ENCODE measurements around the gene TFB2M.

The TFB2M gene

GRCh38 chr1:246534114-246534513, 31.9 kb downstream of the TFB2M start:
- Histone ChIP-seq H3K36me3 (ENCODE audit: control insufficient read depth in 2 of 2, insufficient read depth in 2 of 2, low read length in 2 of 2) (no peaks in the 10 kb centered on the region), H3K9me3 (ENCODE audit: control insufficient read depth in 2 of 2, low read length in 2 of 2) (peaks cover 0 to 6% of the 10 kb centered on the region in 2 donors), H3K4me1 (ENCODE audit: control insufficient read depth in 2 of 2, insufficient read depth in 2 of 2, low read length in 2 of 2) (peaks cover 0 to 3% of the 10 kb centered on the region in 2 donors), H3K9ac (ENCODE audit: low read depth in 1 of 2, low read length in 2 of 2) (no peak overlapping the region), H3K27me3 (ENCODE audit: control insufficient read depth in 2 of 2, insufficient read depth in 2 of 2, low read length in 2 of 2) (no peaks in the 10 kb centered on the region), H3K4me3 (ENCODE audit: low read length in 2 of 2) (no peak overlapping the region), H3K27ac (ENCODE audit: low read depth in 2 of 2, low read length in 2 of 2) (no peak overlapping the region)

GRCh38 chr1:246533371-246533905, 32.6 kb downstream of the TFB2M start:
- no peak overlapping the region for H3K9ac ChIP-seq (ENCODE audit: low read depth in 1 of 2, low read length in 2 of 2)
- H3K4me3 ChIP-seq (ENCODE audit: low read length in 2 of 2) = no peak overlapping the region
- H3K27ac ChIP-seq (ENCODE audit: low read depth in 2 of 2, low read length in 2 of 2) = no peak overlapping the region
- peaks cover 0 to 3% of the 10 kb centered on the region in 2 donors for H3K4me1 ChIP-seq (ENCODE audit: control insufficient read depth in 2 of 2, insufficient read depth in 2 of 2, low read length in 2 of 2)
- H3K9me3 ChIP-seq (ENCODE audit: control insufficient read depth in 2 of 2, low read length in 2 of 2) = peaks cover 0 to 6% of the 10 kb centered on the region in 2 donors
- no peaks in the 10 kb centered on the region for H3K36me3 ChIP-seq (ENCODE audit: control insufficient read depth in 2 of 2, insufficient read depth in 2 of 2, low read length in 2 of 2)
- H3K27me3 ChIP-seq (ENCODE audit: control insufficient read depth in 2 of 2, insufficient read depth in 2 of 2, low read length in 2 of 2) = no peaks in the 10 kb centered on the region

- Histone ChIP-seq H3K36me3 (ENCODE audit: control insufficient read depth in 2 of 2, insufficient read depth in 2 of 2, low read length in 2 of 2) (no peaks in the 10 kb centered on the region), H3K27me3 (ENCODE audit: control insufficient read depth in 2 of 2, insufficient read depth in 2 of 2, low read length in 2 of 2) (no peaks in the 10 kb centered on the region), H3K27ac (ENCODE audit: low read depth in 2 of 2, low read length in 2 of 2) (no peak overlapping the region), H3K9me3 (ENCODE audit: control insufficient read depth in 2 of 2, low read length in 2 of 2) (peaks cover 0 to 6% of the 10 kb centered on the region in 2 donors), H3K4me3 (ENCODE audit: low read length in 2 of 2) (no peak overlapping the region), H3K4me1 (ENCODE audit: control insufficient read depth in 2 of 2, insufficient read depth in 2 of 2, low read length in 2 of 2) (no peaks in the 10 kb centered on the region), H3K9ac (ENCODE audit: low read depth in 1 of 2, low read length in 2 of 2) (no peak overlapping the region)
These were observed 33.5 kb downstream of the TFB2M start for GRCh38 chr1:246532519-246532918.

- Histone ChIP-seq H3K27ac (ENCODE audit: low read depth in 2 of 2, low read length in 2 of 2) (no peak overlapping the region), H3K4me3 (ENCODE audit: low read length in 2 of 2) (no peak overlapping the region), H3K4me1 (ENCODE audit: control insufficient read depth in 2 of 2, insufficient read depth in 2 of 2, low read length in 2 of 2) (no peaks in the 10 kb centered on the region), H3K27me3 (ENCODE audit: control insufficient read depth in 2 of 2, insufficient read depth in 2 of 2, low read length in 2 of 2) (no peaks in the 10 kb centered on the region), H3K36me3 (ENCODE audit: control insufficient read depth in 2 of 2, insufficient read depth in 2 of 2, low read length in 2 of 2) (no peaks in the 10 kb centered on the region), H3K9ac (ENCODE audit: low read depth in 1 of 2, low read length in 2 of 2) (no peak overlapping the region), H3K9me3 (ENCODE audit: control insufficient read depth in 2 of 2, low read length in 2 of 2) (peaks cover 0 to 6% of the 10 kb centered on the region in 2 donors)
These were observed 35.6 kb downstream of the TFB2M start for GRCh38 chr1:246530482-246530881.

GRCh38 chr1:246528933-246529731, 36.9 kb downstream of the TFB2M start:
- Histone ChIP-seq H3K4me3 (ENCODE audit: low read length in 2 of 2) (no peak overlapping the region), H3K27me3 (ENCODE audit: control insufficient read depth in 2 of 2, insufficient read depth in 2 of 2, low read length in 2 of 2) (no peaks in the 10 kb centered on the region), H3K9ac (ENCODE audit: low read depth in 1 of 2, low read length in 2 of 2) (no peak overlapping the region), H3K4me1 (ENCODE audit: control insufficient read depth in 2 of 2, insufficient read depth in 2 of 2, low read length in 2 of 2) (no peaks in the 10 kb centered on the region), H3K27ac (ENCODE audit: low read depth in 2 of 2, low read length in 2 of 2) (no peak overlapping the region), H3K36me3 (ENCODE audit: control insufficient read depth in 2 of 2, insufficient read depth in 2 of 2, low read length in 2 of 2) (no peaks in the 10 kb centered on the region), H3K9me3 (ENCODE audit: control insufficient read depth in 2 of 2, low read length in 2 of 2) (peaks cover 0 to 6% of the 10 kb centered on the region in 2 donors)

GRCh38 chr1:246527402-246528088, 38.5 kb downstream of the TFB2M start:
- Histone ChIP-seq H3K9me3 (ENCODE audit: control insufficient read depth in 2 of 2, low read length in 2 of 2) (peaks cover 0 to 6% of the 10 kb centered on the region in 2 donors), H3K27me3 (ENCODE audit: control insufficient read depth in 2 of 2, insufficient read depth in 2 of 2, low read length in 2 of 2) (no peaks in the 10 kb centered on the region), H3K4me1 (ENCODE audit: control insufficient read depth in 2 of 2, insufficient read depth in 2 of 2, low read length in 2 of 2) (no peaks in the 10 kb centered on the region), H3K4me3 (ENCODE audit: low read length in 2 of 2) (no peak overlapping the region), H3K9ac (ENCODE audit: low read depth in 1 of 2, low read length in 2 of 2) (no peak overlapping the region), H3K36me3 (ENCODE audit: control insufficient read depth in 2 of 2, insufficient read depth in 2 of 2, low read length in 2 of 2) (no peaks in the 10 kb centered on the region), H3K27ac (ENCODE audit: low read depth in 2 of 2, low read length in 2 of 2) (no peak overlapping the region)

GRCh38 chr1:246526915-246527314, 39.1 kb downstream of the TFB2M start:
- peaks cover 0 to 6% of the 10 kb centered on the region in 2 donors for H3K9me3 ChIP-seq (ENCODE audit: control insufficient read depth in 2 of 2, low read length in 2 of 2)
- no peaks in the 10 kb centered on the region for H3K4me1 ChIP-seq (ENCODE audit: control insufficient read depth in 2 of 2, insufficient read depth in 2 of 2, low read length in 2 of 2)
- H3K36me3 ChIP-seq (ENCODE audit: control insufficient read depth in 2 of 2, insufficient read depth in 2 of 2, low read length in 2 of 2) = no peaks in the 10 kb centered on the region
- no peak overlapping the region for H3K4me3 ChIP-seq (ENCODE audit: low read length in 2 of 2)
- no peak overlapping the region for H3K9ac ChIP-seq (ENCODE audit: low read depth in 1 of 2, low read length in 2 of 2)
- H3K27ac ChIP-seq (ENCODE audit: low read depth in 2 of 2, low read length in 2 of 2) = no peak overlapping the region
- H3K27me3 ChIP-seq (ENCODE audit: control insufficient read depth in 2 of 2, insufficient read depth in 2 of 2, low read length in 2 of 2) = no peaks in the 10 kb centered on the region

- Histone ChIP-seq H3K4me1 (ENCODE audit: control insufficient read depth in 2 of 2, insufficient read depth in 2 of 2, low read length in 2 of 2) (no peaks in the 10 kb centered on the region), H3K9me3 (ENCODE audit: control insufficient read depth in 2 of 2, low read length in 2 of 2) (peaks cover 0 to 6% of the 10 kb centered on the region in 2 donors), H3K27me3 (ENCODE audit: control insufficient read depth in 2 of 2, insufficient read depth in 2 of 2, low read length in 2 of 2) (no peaks in the 10 kb centered on the region), H3K9ac (ENCODE audit: low read depth in 1 of 2, low read length in 2 of 2) (no peak overlapping the region), H3K27ac (ENCODE audit: low read depth in 2 of 2, low read length in 2 of 2) (no peak overlapping the region), H3K36me3 (ENCODE audit: control insufficient read depth in 2 of 2, insufficient read depth in 2 of 2, low read length in 2 of 2) (no peaks in the 10 kb centered on the region), H3K4me3 (ENCODE audit: low read length in 2 of 2) (no peak overlapping the region)
These were observed 39.7 kb downstream of the TFB2M start for GRCh38 chr1:246526380-246526779.

GRCh38 chr1:246519514-246519913, 46.5 kb downstream of the TFB2M start:
- no peaks in the 10 kb centered on the region for H3K4me1 ChIP-seq (ENCODE audit: control insufficient read depth in 2 of 2, insufficient read depth in 2 of 2, low read length in 2 of 2)

More at GRCh38 chr1:246519514-246519913, 46.5 kb downstream of the TFB2M start:
- Histone ChIP-seq H3K9me3 (ENCODE audit: control insufficient read depth in 2 of 2, low read length in 2 of 2) (peaks cover 5 to 6% of the 10 kb centered on the region in 2 donors), H3K4me3 (ENCODE audit: low read length in 2 of 2) (no peak overlapping the region), H3K9ac (ENCODE audit: low read depth in 1 of 2, low read length in 2 of 2) (no peak overlapping the region), H3K36me3 (ENCODE audit: control insufficient read depth in 2 of 2, insufficient read depth in 2 of 2, low read length in 2 of 2) (no peaks in the 10 kb centered on the region), H3K27ac (ENCODE audit: low read depth in 2 of 2, low read length in 2 of 2) (no peak overlapping the region), H3K27me3 (ENCODE audit: control insufficient read depth in 2 of 2, insufficient read depth in 2 of 2, low read length in 2 of 2) (no peaks in the 10 kb centered on the region)
